Fibroblast of gingiva (primary cell): Measurements from ENCODE around the gene AGGF1.
A peak's percentile ranks its signal among the peaks of the same experiment; 100 is the strongest.
"Not testable (repeated sequence)": the region's sequence is repeated elsewhere in the genome, so short reads cannot be mapped to it uniquely, and the experiment has no call there.

Source experiments
- DNase-seq: peaks from one replicate; pipeline ENCODE4 v3.0.0-alpha.2; 2011; ENCODE audit warnings: low read depth

Gene AGGF1, protein sequence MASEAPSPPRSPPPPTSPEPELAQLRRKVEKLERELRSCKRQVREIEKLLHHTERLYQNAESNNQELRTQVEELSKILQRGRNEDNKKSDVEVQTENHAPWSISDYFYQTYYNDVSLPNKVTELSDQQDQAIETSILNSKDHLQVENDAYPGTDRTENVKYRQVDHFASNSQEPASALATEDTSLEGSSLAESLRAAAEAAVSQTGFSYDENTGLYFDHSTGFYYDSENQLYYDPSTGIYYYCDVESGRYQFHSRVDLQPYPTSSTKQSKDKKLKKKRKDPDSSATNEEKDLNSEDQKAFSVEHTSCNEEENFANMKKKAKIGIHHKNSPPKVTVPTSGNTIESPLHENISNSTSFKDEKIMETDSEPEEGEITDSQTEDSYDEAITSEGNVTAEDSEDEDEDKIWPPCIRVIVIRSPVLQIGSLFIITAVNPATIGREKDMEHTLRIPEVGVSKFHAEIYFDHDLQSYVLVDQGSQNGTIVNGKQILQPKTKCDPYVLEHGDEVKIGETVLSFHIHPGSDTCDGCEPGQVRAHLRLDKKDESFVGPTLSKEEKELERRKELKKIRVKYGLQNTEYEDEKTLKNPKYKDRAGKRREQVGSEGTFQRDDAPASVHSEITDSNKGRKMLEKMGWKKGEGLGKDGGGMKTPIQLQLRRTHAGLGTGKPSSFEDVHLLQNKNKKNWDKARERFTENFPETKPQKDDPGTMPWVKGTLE

DNA sequence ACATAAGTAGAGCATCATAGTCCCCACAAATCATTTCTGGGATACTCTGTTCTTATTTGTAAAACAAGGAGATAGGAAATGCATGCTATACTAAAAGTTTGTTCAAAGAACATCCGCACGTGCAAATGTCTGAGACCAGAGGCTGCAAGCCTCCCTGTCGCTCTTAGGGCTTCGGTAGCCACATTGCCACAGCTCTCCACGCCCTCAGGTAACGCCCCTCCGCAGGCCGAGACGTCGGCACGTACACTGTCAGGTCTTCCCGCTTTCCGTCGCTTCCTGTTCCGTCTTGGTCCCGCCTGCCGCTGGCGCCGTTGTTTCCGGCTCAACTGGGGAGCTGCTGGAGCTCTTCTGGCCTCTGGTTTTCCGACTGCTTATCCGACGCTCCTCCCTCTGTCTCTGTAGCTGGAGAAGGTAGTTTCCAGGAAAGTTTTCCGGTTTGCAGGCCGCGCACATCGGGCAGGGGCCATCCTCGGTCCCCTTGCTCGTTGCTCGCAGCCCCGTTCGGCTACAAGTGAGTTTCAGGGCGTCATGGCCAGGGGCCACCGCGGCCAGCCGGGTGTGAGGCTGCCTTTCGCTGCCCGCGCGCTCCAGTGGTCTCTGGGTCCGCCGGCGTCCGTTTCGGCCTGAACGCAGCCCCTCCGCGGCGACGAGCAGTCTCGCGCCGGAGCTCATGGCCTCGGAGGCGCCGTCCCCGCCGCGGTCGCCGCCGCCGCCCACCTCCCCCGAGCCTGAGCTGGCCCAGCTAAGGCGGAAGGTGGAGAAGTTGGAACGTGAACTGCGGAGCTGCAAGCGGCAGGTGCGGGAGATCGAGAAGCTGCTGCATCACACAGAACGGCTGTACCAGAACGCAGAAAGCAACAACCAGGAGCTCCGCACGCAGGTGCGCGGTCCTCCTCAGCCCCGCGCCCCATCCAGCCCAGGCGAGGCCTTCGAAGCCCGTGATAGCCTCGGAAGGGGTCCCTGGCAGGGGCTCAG, at the start of gene AGGF1:
Gene AGGF1, plus strand, starts transcription at position 308 of the 975 bp plus-strand sequence. Its CDS starts 363 bp downstream, at position 671.
- peak; percentile 92 for DNase-seq

DNA sequence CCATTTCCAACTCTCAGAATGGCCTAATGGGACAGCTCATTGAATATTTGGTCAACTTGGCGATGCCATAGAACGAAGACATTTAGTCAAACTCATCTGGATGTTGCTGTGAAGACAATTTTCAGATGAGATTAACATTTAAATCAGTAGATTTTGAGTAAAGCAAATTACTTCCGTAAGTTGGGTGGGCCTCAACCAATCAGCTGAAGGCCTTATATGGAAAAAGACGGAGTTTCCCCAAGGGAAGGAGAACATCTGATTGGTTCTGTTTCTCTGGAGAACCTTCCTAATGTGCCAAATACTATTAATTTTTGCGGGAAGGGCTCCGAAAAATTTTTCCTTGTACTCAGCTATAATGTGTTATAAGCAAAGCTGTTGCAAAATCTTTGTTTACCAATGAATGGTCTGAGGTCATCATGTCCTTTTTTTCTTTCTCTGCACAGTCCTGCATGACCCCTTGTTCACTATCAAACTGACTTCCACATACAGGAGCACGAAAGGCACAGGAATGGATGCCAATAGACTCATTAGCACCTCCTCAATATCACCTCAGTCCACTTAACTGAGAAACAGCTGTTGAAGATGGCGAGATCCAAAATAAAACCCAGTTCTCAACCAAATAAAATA, 49.6 kb upstream of the AGGF1 start:
- DNase-seq, result no peak

DNA sequence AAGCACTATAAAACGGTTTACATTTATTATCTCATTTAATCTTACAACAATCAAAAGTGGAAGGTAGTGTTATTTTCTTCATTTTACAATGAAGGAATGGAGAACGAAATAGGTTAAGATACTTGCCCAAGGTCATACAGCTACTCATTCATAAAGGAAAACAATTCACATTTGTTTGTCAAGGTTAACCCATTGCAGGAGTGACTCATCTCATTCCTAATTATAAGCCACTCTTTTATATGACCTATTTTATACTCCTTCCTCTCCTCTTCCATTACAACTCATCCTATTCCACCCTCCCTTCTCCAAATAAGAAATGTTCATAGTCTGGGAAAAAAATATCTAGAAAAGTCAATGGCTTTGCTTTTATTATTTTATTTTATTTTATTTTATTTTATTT, 47.8 kb upstream of the AGGF1 start:
- no peak for DNase-seq

DNA sequence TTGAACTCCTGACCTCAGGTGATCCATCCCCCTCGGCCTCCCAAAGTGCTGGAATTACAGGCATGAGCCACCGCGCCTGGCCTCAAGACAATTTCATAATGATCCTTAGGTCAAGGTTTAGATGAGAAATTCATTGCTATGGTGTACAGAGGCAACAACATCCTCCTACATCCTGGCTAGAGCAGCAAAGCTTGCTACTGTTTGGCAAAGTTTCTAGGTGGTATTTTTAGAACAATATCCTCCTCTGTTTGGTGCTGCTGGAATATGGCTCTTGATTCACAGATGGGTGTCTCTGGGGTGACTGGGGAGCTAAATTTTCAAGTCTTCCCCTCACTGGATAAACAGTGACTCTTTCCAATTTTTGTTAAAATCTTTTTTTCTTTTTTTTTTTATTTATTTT, 46.7 kb upstream of the AGGF1 start:
- no peak for DNase-seq

DNA sequence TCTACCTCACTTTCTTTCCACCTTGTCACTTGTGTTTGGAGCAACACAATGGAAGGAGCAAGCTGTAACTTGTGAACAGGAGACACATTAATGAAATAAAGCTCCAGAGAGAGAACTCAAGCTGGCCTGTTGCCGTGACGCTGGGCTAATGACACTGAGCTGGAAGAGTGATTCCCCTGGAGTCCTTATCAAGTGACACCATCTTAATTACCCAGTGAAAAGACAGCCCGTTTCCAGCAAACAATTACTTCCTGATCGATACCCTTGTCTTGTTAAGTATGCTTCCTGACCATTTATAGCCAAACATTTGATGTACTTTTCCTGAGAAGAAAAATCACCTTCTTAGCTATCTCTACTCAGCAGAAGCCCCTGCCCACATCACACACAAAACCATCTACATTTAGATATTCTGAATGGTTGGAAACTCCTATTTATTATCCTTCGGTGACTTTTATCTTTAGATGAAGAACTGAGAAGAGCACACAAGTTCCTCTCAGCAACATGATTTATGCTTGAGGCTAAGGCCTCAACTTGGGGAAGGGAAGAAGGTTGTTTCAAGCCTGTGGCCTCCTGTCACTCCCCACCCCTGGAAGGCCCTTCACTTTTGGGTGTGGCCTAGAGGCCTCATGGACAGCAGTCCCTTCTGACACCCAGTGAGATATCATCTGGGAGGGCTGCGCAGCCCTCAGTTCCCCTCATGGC, 43.2 kb upstream of the AGGF1 start:
- DNase-seq, result no peak

- no peak for DNase-seq
Observed at GRCh38 chr5:76990899-76991459, 39.2 kb upstream of the AGGF1 start.

DNA sequence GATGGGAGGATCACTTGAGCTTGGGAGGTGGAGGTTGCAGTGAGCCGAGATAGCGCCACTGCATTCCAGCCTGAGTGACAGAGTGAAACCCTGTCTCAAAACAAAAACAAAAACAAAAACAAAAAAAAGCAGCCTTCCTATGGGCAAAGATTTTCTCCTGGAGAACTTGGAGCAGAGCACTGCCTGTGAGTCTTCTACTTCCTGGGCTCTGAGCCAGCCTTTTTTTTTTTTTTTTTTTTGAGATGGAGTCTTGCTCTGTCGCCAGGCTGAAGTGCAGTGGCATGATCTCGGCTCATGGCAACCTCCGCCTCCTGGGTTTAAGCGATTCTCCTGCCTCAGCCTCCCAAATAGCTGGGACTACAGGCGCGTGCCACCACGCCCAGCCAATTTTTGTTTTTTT, 36.8 kb upstream of the AGGF1 start:
- not testable (repeated sequence) for DNase-seq

DNA sequence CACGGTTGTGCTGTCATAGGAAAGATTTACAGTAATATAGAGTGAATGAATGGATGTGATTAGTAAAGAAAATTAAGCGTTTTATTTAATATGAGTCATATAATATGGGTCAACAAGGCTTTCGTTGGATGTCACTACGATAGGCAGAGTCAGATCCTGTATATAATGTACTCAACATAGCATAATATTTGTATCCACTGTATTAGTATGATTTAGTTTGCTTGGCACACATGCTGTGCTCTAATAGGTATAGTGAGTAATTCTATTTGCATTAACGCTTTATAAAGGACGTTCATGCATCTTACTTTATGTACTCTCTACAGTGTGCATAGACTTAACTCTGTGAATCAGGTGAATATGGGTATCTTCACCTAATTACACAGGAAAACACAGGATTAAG, 35.9 kb upstream of the AGGF1 start:
- no peak for DNase-seq

DNA sequence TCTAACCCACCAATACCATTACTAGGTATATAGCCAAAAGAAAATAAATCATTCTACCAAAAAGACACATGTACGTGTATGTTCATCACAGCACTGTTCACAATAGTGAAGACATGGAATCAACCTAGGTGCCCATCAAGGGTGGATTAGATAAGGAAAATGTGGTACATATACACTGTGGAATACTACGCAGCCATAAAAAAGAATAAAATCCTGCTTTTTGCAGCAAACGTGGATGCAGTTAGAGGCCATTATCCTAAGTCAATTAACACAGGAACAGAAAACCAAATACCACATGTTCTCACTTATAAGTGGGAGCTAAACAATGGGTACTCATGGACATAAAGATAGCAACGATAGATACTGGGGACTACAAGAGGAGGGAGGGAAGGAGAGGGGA, 32.0 kb upstream of the AGGF1 start:
- not testable (repeated sequence) for DNase-seq

- DNase-seq, result peak; percentile 19
Observed at GRCh38 chr5:76999451-76999850, 30.8 kb upstream of the AGGF1 start.

DNA sequence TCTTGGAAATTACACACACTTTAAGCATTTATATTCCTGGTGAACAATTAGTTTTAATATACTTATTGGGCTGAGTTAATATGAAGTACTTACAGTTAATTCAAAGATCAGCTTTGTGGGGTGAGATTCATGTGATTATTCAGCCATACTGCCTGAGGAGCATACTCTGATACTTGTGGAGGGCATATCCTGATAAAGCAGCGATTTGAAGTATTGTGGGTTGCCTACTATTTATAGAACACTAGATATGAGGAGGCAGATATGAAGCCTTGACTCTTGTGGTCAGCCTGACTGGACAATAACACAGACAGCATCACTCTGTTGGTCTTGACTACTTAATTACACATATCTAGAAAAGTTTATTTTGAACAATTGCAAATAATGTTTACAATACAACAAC, 27.0 kb upstream of the AGGF1 start:
- DNase-seq, result no peak

GRCh38 chr5:77006124-77006523, 24.1 kb upstream of the AGGF1 start:
- no peak for DNase-seq

- DNase-seq, result no peak
Observed at GRCh38 chr5:77008413-77008812, 21.8 kb upstream of the AGGF1 start.

DNA sequence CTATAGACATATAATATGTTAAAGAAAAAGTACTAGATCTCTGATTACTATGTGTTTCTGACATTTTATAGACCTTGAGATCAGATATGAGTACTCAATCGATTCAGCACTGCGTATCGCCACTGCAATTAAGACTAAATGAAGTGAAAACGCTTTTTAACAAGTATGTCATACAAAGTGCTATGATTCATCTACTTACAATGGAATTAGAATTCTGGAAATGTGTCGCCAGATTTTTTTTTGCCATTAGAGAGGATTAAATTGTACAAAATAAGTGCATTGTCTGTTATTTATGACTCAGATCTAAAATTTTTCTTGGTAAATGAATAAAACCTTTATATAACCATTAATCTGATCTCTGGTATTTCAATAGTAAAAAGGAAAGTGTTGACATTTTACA, 20.0 kb upstream of the AGGF1 start:
- DNase-seq, result no peak

DNA sequence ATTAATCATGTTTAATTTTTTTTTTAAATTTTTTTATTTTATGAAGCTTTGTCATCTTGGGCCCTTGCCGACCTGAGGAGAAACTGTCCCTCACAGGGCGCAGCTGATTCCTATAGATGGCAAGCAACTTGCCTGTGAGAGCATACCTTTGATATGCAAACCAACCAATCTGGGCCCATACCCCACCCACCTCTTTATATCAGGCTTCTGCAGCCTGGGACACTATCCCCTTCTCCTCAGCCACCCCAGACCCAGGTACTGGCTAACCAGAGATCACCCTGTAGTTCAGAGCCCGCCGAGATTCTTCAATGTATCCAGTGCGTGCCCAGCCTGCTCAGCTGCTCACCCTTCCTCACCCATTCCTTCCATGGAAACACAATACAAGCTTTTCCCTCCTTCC, 18.7 kb upstream of the AGGF1 start:
- no peak for DNase-seq

DNA sequence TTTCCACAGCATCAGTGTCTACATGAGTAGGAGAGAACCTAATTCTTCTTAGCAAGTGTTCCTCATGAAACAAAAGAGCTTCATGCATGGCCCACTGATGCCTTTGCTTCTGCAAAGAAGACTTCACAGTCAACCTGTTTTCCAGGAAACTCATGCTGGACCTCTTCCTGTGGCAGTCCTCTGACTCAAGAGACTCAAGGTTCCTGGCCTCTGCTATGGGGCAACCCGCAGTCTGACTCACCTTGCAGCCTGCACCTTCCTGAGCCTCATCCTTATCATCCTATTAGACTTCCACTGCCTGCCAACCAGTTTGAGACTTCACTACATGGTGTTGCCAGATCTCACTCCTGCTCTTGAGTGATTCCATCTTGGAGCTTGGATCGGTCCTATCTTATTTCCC, 17.6 kb upstream of the AGGF1 start:
- DNase-seq, result no peak

- DNase-seq, result peak; percentile 54
Observed at GRCh38 chr5:77015938-77016569, 14.2 kb upstream of the AGGF1 start.

DNA sequence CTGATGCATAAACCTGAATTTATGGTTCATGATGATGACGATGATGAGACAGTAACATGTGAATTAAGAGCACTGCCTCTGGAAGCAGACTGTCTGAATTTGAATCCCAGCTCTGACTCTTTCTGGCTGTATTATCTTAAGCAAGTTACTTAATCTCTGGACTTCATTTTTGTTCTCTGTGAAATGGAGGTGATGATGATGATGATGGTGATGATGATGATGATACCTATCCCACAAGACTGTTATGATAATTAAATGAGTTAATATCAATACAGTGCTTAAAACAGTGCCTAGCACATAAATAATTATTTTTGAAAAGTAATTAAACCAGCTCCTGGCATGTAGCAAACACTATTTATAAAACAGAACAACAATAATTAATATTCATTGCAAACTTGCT, 13.2 kb upstream of the AGGF1 start:
- no peak for DNase-seq

- no peak for DNase-seq
Observed at GRCh38 chr5:77017668-77018067, 12.5 kb upstream of the AGGF1 start.
